Heart right ventricle (tissue), 16 donors: Measurements from ENCODE around the gene ARPP21. TPM values are rescaled to one million over a fixed set of nuclear protein-coding genes. Genes with fewer than 3 reads are reported as not detected.

Source experiments
- ATAC-seq, 8 donors: fragments of 200-7000 bp; cut with Tn5 transposase; one replicate each; pipeline ENCODE4 v1.9.1; 2020; ENCODE audit warnings: mild to moderate bottlenecking in 8 of 8, moderate library complexity in 8 of 8, moderate number of reproducible peaks in 1 of 8
- DNase-seq, 2 donors: peaks; one replicate each; pipeline ENCODE4 v3.0.0-alpha.2; 2020
- H3K27ac ChIP-seq, 10 donors: fragments of 200-600 bp; sonication (generic) in 2 of 10; one replicate each; pipeline versions ENCODE4 v1.5.0 to v1.8.0; 2020 to 2022; ENCODE audit warnings: mild to moderate bottlenecking in 3 of 10
- H3K27me3 ChIP-seq, 7 donors: fragments of 200-600 bp; one replicate each; pipeline ENCODE4 v1.8.0; 2021 to 2022; ENCODE audit warnings: mild to moderate bottlenecking in 2 of 7
- H3K36me3 ChIP-seq, 9 donors: fragments of 200-600 bp; sonication (generic) in 1 of 9; one replicate each; pipeline versions ENCODE4 v1.5.0 to v1.8.0; 2020 to 2022; ENCODE audit warnings: mild to moderate bottlenecking in 2 of 9
- H3K4me1 ChIP-seq, 9 donors: fragments of 200-600 bp; sonication (generic) in 1 of 9; one replicate each; pipeline versions ENCODE4 v1.5.0 to v1.8.0; 2020 to 2022; ENCODE audit warnings: mild to moderate bottlenecking in 4 of 9
- H3K4me3 ChIP-seq, 10 donors: fragments of 200-600 bp; sonication (generic) in 2 of 10; one replicate each; pipeline versions ENCODE4 v1.5.0 to v1.8.0; 2020 to 2022; ENCODE audit warnings: mild to moderate bottlenecking in 7 of 10, moderate library complexity in 2 of 10
- H3K9me3 ChIP-seq, 11 donors: fragments of 200-600 bp in 10 of 11; sonication (generic) in 2 of 11; one replicate each; pipeline versions ENCODE4 v1.5.0 to v1.8.0; 2013 to 2022; ENCODE audit warnings: mild to moderate bottlenecking in 2 of 11, control low read depth in 1 of 11, moderate library complexity in 1 of 11
- WGBS, 2 donors: extraction: QIAGEN DNeasy Blood & Tissue Kit; methylation state at CpG; one replicate each; pipeline ENCODE4 v1.1.7; 2013; ENCODE audit warnings: inconsistent platforms in 1 of 2; 5-methylcytosine and 5-hydroxymethylcytosine counted together
- intact Hi-C, 10 donors: fragments of 100-400 bp; cut with DNase I; formaldehyde crosslinking; loops; one replicate each; pipeline versions ENCODE4 v1.11.1 to v1.14.2; 2022
- long read RNA-seq, 3 donors: library from polyadenylated mRNA; unstranded; transcript quantifications; one replicate each; pipeline ENCODE4 v2.0.0, GENCODE V29; 2020 to 2021
- polyA plus RNA-seq, 2 donors: library from polyadenylated mRNA; stranded (reverse); fragments of 200-250 nt; gene quantifications; one replicate each; pipeline ENCODE4 v1.2.3, GENCODE V29; 2013
- total RNA-seq, 10 donors: library from RNA; stranded (reverse); fragmentation: NEBNext Ultra II Directional in 3 of 10; extraction: Animal tissue kit (Norgen Biotek cat#: 25700) in 3 of 10; gene quantifications; one replicate each; pipeline versions ENCODE4 v1.2.1 to v1.2.4, GENCODE V29; 2021 to 2023
- TF ChIP-seq, protein P1 (sequence below), 9 donors: fragments of 200-600 bp; sonication (generic) in 2 of 9; IDR thresholded peaks; one replicate each; pipeline versions ENCODE4 v1.5.0 to v1.8.0; 2021 to 2022; ENCODE audit warnings: antibody characterized with exemption in 9 of 9, mild to moderate bottlenecking in 5 of 9, moderate library complexity in 1 of 9
- donor health status: Arrhythmogenic right ventricular cardiomyopathy.
- donor health status: ischemic (EF 13 %, LVEDD 7.1; RV severe dilation, severe dysfunction).
- donor health status: healthy with polysubstance abuse.
- donor health status: DM: no; HTN: yes; CAD: no.
- donor health status: DM: no; HTN: no; CAD: no.
- donor health status: ischemic (EF 25% LVEDD 6.9; RV normal size, moderate dysfunction).
- donor health status: ischemic (EF 25% LVEDD 5.7; RV mildly dilated, moderate dysfunction).
- donor health status: healthy.
- donor health status: DM: yes; HTN: yes; CAD: no.
- donor health status: Ischemic cardiomyopathy.
- donor health status: ischemic (EF 35%, LVEDD 5.7; RV mildly dilated, moderate dysfunction).
- donor health status: nonischemic (EF 11% LVEDD 7.7; RV severe dilation, severe dysfunction).
- donor health status: DM: yes; HTN: yes; CAD: no.
- donor health status: PGD.
- donor health status: ischemic (EF 29% LVEDD 5.4; RV normal size, mild dysfunction).
- donor health status: nonischemic (EF 23%, LVEDD 6.1; RV moderate dilation, normal function).

ARPP21 gene
- total RNA-seq (not detected), polyA plus RNA-seq (under 1 TPM in 1 of 2 donors, not detected in 1; 0.06 TPM)
- long read RNA-seq, donor 1 = 0 reads
- long read RNA-seq, donor 2 = 0 reads
- long read RNA-seq, donor 3 = 0 reads

DNA sequence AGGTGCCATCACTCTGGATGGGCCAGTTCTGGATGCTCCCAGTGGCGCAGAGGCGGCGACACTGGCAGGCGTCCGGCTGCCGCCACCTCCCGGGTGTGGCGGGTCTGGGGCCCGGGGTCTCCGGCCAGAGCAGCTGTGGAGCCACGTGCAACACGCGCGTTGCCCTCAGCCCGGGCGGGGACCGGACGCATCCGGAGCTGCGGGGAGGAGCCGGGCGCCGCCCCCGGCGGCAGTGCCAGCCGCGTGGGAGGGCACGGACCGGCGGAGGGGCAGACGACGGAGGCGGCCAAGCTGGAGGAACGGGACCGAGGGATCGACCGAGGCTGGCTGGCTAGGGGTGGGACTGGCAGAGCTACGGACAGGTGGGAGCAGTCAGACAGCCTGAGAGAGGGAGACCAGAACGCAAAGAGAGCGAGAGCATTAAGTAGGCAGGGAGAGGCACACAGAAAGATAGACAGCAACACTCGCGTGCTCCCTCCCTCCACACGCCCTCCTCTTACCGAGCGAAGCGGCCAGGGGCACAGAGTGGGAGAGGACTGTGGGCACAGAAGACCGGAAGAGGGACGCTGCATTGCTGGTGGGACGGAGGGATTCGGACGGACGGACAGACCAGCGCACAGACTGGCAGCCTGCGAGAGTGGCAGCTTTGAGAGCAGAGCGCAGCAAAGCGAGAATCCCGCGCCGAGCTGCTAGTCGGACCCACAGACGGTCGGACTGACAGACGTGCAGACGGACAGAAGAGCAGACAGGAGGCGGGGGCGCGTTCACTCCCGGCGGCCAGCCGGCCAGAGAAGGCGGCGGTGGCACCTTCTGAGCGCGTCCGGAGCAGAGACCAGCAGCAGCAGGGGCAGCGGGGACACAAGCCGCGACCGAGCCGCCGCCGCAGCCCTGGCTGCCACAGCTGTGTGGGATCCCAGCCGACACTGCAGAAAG is at the start of gene ARPP21:
ARPP21 (plus strand) TSS at position 272 of the 933 bp plus-strand sequence. CDS start 42,227 bp downstream, outside the sequence.
- no peak for DNase-seq
- TF ChIP-seq, protein P1, sequence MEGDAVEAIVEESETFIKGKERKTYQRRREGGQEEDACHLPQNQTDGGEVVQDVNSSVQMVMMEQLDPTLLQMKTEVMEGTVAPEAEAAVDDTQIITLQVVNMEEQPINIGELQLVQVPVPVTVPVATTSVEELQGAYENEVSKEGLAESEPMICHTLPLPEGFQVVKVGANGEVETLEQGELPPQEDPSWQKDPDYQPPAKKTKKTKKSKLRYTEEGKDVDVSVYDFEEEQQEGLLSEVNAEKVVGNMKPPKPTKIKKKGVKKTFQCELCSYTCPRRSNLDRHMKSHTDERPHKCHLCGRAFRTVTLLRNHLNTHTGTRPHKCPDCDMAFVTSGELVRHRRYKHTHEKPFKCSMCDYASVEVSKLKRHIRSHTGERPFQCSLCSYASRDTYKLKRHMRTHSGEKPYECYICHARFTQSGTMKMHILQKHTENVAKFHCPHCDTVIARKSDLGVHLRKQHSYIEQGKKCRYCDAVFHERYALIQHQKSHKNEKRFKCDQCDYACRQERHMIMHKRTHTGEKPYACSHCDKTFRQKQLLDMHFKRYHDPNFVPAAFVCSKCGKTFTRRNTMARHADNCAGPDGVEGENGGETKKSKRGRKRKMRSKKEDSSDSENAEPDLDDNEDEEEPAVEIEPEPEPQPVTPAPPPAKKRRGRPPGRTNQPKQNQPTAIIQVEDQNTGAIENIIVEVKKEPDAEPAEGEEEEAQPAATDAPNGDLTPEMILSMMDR (IDR thresholded peaks at IDR 0.05) = no peak
- 1% methylated on average over 83 of the region's 83 CpGs for WGBS, 2 donors
- Histone ChIP-seq H3K9me3 (no peaks in the 10 kb centered on the region), H3K36me3 (no peaks in the 10 kb centered on the region), H3K4me3 (peak within 1 kb of the TSS; percentile 6 to 47 (median 32)), H3K4me1 (peaks cover 0 to 13% (median 10%) of the 10 kb centered on the region in 9 donors), H3K27ac (no peak within 1 kb of the TSS), H3K27me3 (peaks cover 9 to 68% (median 39%) of the 10 kb centered on the region in 7 donors)
- intact Hi-C loops = no loop called here
- peak in 2 of 8 donors; percentile 53 to 72 for ATAC-seq

DNA sequence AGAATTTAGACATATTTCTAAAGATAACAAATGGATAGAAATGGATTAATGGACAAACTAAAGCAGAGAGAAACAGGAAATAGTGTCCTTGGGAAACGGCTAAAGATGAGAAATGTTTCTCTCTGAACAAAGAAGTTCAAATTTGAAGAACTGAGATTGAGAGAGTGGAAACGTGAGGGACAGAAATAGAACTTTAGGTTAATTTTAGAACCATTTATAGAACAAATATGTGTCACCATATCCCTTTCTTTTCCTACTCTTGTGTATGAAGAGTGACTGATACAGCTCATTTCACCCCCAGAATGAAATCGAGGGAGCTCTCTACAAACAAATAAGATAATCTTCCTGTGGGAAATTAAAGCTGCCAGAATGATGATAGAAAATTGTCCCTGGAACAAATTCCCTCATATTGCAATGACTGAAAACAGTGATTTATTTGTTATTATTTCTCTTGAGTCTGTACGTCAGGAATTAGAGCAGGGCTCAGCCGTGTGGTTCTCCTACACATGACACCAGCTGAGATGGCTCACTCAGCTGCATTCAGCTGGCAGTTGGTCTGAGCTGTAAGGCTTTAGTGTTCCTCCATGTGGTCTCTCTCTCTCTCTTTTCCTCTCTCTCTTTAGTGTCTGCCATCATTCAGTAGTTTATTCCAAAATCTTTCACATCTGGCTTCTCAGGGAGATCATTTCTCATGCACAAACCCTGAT is 46.6 kb upstream of the ARPP21 start:
- Histone ChIP-seq H3K9me3 (peaks cover 0 to 7% (median 0%) of the 10 kb centered on the region in 11 donors), H3K27me3 (no peaks in the 10 kb centered on the region), H3K4me3 (no peak overlapping the region), H3K4me1 (no peaks in the 10 kb centered on the region), H3K36me3 (no peaks in the 10 kb centered on the region), H3K27ac (no peak overlapping the region)
- ATAC-seq = no peak
- WGBS, 2 donors = 47 to 56% methylated on average over 5 of the region's 5 CpGs
- no peak for DNase-seq
- intact Hi-C loops = no loop called here
- TF ChIP-seq, protein P1 (IDR thresholded peaks at IDR 0.05) = no peak

DNA sequence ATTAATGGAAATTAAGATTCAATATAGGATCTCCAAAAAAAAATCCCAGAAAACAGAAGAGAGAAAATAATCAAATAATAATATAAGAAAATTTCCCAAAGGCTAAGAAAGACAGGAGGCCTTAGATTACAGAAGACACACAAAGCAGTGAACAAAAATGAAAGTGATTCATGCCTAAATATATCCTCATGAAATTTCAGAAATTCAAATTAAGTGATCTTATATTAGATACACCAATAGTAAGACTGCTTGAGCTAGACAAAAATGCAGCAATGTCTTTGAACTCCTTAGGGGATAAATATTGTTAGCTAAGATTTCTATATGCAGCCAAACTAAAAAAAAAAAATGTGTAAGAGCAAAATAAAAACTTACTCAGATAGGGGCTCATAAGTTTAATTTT is 44.6 kb upstream of the ARPP21 start:
- no peak for ATAC-seq
- intact Hi-C loops = no loop called here
- peaks cover 0 to 4% (median 0%) of the 10 kb centered on the region in 11 donors for H3K9me3 ChIP-seq
- H3K4me1 ChIP-seq = no peaks in the 10 kb centered on the region
- H3K27me3 ChIP-seq = no peaks in the 10 kb centered on the region
- H3K36me3 ChIP-seq = no peaks in the 10 kb centered on the region
- no peak overlapping the region for H3K27ac ChIP-seq
- no peak for DNase-seq
- no peak overlapping the region for H3K4me3 ChIP-seq
- TF ChIP-seq, protein P1 (IDR thresholded peaks at IDR 0.05) = no peak

DNA sequence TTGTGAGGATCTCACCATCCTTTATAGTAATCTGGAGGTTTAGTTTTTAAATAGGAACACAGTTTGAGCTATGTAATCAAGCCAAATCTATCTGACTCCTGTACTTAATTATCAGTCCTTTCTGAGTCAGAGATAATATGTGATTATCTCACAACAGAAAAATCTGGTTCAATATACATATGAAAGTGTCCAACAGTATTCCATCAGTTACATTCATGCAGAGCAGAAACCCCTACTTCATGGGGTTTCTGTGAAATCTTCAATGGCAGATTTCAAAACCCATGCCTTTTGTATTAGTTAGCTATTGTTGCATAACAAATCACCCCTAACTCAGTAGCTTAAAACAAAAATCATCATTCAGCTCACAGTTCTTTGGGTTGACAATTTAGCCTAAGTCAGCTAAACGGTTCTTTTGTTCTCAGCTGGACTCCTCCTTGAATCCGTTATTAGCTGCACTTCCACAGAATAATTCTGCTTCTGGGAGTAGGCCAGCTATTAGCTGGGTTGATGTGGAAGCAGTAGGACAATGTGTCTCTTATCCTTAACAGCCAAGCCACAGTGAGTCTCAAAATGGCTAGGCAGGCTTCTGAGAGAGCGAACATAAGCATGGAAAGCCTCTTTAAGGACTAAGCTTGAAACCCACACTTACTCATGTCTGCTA is 42.9 kb upstream of the ARPP21 start:
- Histone ChIP-seq H3K4me1 (no peaks in the 10 kb centered on the region), H3K27ac (no peak overlapping the region), H3K27me3 (no peaks in the 10 kb centered on the region), H3K36me3 (no peaks in the 10 kb centered on the region), H3K9me3 (peaks cover 0 to 4% (median 0%) of the 10 kb centered on the region in 11 donors), H3K4me3 (no peak overlapping the region)
- intact Hi-C loops = no loop called here
- TF ChIP-seq, protein P1 (IDR thresholded peaks at IDR 0.05) = no peak
- DNase-seq (no peak), ATAC-seq (no peak)
- 72 to 90% methylated on average over 3 of the region's 3 CpGs for WGBS, 2 donors
